ENCODE measurements around the gene ABCD3. TPM values are rescaled to one million over a fixed set of nuclear protein-coding genes. Genes with fewer than 3 reads are reported as not detected.

The ABCD3 gene
- total RNA-seq, 2 donors from 2014 or later: 34.4 to 39.1 TPM

GRCh38 chr1:94539496-94539895 lies 121.3 kb downstream of the ABCD3 start:
- no peak for DNase-seq (ENCODE audit: low spot score)
- intact Hi-C loops (cut with DNase I): no loop called here

DNA sequence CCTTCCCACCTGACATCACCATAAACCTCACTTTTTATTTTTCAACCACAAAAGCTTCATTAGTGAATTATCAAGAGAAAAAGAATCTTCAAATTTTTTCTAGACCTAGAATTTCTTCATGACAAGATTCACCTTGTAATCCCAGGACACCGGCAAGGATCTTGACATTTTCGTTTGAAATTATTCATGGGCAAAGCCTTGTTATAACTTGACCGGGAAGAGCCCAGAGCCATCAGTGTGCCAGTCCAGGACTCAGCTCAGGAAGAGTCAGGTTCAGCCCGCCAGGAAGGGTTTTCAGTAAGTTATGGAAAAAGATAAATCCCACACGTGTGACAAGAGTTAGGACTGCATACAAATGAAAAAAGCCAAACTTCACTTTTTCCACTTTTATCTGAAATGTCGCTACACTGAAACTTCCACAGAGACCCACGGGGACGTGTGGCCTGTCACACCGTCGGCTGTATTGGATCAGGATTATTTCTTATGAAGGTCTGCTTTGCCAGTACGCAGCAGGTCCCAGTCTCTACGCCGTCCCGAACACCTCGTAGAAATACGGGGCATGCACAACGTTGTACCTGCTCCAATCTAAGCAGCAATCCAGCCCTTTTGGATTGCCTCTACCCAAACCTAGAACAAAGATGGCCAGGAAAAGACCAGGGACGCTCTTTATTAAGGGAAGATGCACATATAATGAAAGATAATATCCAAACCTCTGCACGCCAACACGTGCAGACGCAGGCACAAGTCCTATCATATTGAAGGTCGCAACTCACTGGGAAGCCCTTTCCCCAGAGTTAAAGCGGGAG lies 122.5 kb downstream of the ABCD3 start:
- no peak for DNase-seq (ENCODE audit: low spot score)

DNA sequence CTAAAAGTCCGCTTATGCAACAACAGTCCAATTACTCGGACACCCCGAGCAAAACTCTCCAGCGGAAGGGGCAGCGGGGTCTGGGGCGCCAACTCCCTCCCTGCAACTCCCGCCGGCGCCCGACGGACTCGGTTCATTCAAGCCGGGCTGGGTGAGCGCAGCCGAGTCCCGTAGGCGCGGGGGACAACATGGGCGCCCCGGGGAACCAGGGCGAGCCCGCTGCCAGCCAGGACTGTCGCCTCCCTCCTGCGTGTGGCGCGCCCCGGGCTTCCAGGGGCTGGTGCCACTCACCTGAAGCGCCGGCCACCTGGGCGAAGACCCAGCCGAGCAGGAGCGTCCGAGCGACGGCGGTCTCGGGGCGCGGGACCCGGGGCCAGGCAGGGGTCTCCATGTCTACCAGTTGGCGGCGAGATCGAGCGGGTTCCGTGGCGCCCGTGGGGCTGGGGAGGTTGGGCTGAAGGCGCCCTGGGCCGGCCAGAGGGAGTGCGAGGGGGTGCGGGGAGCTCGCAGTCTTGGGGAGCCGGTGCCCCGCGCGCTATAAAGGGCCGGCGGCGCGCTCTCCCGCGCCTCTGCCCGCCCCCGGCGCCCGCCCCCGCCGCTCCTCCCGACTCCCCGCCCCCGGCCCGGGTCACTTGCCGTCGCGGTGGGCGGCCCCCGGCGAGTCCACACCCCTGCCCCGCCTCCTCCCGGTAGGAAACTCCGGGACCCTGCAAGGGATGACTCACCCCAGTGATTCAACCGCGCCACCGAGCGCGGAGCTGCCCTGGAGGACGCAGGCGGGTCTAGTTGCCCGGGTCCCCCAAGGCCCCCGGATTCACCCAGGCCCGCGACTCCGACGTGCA lies 123.3 kb downstream of the ABCD3 start, which contains the start of gene F3:
Gene F3, minus strand, starts transcription at position 514 of the 842 bp plus-strand sequence. Its CDS starts 123 bp downstream, at position 391.
- intact Hi-C loops (cut with DNase I): no loop called here
- DNase-seq (ENCODE audit: low spot score): peak; percentile 97

More for the DNA sequence above, 122.5 kb downstream of the ABCD3 start:
- intact Hi-C loops (cut with DNase I): no loop called here

DNA sequence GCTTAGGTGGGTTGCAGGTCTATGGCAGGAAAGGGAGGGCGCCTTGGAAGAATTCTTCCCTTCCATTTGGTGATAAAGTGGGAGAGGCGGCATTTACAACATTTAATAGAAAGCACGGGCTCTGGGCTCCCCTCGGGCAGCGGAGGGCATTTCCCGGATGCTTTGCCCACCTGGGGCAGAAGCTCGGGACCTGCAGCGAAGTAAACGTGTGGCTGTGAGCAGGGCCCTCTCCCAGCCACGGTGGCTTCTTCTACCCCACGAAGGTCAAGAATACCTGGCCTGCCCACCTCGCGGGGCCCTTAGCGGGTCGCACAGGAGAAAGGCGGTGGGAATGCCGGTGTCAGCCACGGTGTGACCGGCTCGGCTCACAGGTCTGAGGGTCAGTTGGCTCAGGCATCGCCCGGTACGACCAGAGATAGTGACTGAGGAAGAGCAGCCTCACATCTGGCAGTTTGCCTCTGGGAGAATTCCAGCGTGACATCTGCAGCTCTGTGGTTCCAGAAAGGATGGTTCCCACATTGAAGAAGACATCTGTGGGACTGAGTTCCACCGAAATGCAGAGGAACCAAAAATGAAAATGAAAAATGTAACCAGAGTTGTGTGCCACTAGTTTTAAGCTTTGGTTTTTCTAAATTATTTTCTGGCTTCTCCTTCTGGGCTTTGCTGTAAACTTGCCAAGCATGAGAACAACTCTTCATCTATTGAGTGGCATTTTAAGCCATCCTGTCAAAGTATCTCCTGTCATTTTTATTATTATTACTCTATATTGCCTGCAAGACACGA lies 124.1 kb downstream of the ABCD3 start:
- intact Hi-C loops (cut with DNase I): no loop called here
- peak; percentile 83 for DNase-seq (ENCODE audit: low spot score)

DNA sequence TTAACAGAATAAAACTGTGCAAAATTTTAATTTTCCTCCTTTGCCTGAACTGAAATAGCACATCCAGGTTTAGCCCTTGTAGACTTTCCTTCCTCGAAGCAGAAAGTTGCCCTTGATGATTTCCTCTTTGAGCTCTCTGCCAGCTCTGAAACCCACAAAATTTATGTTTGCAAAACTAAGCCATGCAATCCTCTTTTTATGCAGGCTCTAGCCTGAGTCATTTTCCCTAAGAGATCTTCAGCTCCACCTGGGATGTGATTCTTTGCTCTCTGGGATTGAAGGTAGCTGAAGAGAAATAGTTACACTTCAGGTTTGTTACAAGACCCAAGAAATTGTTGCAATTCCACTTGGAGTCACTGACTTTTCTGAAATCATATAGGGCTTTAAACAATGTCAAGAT lies 124.8 kb downstream of the ABCD3 start:
- DNase-seq (ENCODE audit: low spot score): no peak
- intact Hi-C loops (cut with DNase I): no loop called here

DNA sequence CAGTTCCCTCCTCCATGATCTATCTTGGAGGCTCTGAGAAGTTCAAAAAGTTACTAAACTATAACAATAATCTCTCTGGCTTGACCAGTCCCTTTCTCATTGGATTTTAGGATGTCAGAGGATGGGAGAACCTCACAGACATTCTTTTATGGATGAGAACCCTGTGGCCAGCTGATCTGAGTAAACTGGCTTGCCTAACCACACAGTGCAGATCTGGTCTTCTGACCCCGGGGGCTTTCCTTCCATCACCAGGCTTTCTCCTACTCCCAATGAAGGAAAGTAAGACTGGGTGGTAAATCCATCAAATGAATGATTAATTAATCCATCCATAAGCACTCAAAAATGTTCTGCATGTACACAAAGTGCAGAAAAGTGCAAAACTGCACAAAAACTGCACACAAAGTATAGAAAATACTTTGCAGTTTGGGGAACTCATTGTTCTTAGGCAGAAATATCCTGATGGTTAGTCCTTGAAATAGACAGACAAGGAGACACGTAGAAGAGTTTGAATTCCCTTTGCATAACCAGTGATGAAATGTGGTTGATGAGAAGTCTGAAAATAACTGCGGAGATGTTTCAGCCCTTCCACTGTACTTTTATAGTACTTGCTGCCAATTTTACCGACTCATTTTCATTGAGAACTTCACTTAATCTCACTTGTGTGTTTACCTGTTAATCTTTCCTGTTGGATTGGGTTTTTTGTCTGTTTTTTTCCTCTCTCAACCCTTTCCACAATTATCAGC lies 125.9 kb downstream of the ABCD3 start:
- intact Hi-C loops (cut with DNase I): no loop called here
- DNase-seq (ENCODE audit: low spot score): no peak

DNA sequence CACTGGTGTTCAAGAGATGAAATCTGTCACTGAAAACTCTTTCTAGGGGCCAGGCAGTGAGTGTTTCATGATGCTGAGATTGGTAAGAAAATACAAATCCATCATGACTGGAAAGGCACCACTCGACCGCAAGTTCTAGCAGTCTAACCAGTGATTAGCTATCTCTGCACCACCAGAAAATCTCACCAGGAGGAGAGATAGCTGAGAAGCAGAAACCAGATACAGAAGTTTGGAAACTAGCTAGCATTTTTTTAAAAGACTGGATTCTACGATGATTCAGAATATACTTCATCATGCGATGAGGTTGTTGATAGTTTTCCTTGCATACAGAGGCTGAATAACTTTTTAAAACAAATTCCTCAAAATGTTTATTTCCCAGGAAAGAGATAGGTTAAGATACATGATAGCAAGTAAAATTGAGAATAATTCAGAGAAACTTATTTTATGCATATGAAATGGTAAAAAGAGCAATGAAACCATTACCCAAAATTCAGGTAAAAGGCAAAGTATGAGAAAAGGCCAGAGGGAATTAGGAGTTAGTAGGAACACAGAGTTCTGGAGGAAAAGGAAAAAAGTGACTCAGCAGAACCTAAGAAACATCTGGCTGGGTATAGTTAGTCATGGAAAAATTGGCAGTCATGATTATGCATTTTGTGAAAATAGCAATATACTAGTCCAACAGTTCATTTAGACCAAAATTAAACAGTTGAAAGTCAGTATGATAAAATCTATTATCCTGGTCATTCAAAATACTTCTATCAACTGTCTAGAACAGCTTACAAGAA lies 126.7 kb downstream of the ABCD3 start:
- no peak for DNase-seq (ENCODE audit: low spot score)
- intact Hi-C loops (cut with DNase I): no loop called here

DNA sequence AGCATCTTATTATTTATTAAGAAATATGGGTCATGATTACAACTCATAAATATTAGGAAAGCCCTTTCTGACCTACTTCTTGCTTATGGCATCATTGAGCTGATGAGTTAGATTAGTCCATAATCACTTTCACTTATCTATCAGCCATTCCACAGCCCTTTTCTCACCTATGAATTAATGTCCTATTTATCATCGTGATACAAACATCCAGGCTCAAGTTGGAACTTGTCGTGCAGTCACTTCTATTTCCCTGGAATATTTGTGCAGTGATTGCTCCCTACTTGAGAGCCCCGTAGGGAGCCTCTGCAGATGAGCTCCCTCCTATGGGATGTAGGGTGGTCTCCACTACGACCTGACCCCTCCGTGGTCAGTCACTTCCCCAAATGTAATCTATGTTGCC lies 131.5 kb downstream of the ABCD3 start:
- no peak for DNase-seq (ENCODE audit: low spot score)
- intact Hi-C loops (cut with DNase I): no loop called here

GRCh38 chr1:94550396-94550795 lies 132.2 kb downstream of the ABCD3 start:
- DNase-seq (ENCODE audit: low spot score): no peak
- intact Hi-C loops (cut with DNase I): no loop called here

DNA sequence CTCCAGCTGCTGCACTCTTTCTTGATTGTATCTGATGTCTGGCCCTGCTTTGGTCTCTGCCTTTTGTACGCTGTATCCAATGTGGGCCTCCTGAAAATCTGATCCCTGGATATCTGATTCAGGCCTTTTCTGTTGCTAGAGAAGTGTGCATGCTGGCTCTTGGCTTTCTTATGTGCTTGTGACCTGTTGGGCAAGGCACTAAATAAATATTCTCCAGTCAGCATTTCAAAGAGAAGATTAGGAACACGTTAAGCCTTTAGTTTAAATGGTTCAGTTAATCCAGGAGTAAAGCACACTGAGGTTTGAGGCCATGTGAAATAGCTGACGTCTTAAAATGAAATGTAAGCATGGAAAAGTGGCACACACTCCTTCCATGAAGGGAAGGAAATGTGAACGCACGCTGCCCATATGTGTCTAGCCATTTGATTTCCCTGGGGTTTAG lies 132.6 kb downstream of the ABCD3 start:
- no peak for DNase-seq (ENCODE audit: low spot score)
- intact Hi-C loops (cut with DNase I): no loop called here

DNA sequence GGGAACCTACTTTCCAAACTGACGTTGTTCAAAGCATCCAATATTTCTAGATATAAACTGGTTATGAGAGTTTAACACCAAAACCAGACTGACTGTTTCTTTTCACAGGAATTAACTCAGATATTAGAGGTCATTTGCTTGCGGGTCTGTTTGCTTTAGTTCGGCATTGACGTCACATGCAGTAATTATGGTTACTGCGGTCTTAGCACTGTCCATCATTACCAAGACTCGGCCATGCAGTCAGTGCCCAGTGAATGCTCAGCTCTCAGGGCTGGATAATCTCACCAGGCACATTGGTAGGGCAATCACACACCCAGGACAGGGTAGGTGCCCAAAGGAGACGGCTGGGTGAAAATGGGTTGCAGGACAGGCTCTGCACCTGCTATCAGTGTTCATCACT lies 133.3 kb downstream of the ABCD3 start:
- DNase-seq (ENCODE audit: low spot score): no peak
- intact Hi-C loops (cut with DNase I): no loop called here

DNA sequence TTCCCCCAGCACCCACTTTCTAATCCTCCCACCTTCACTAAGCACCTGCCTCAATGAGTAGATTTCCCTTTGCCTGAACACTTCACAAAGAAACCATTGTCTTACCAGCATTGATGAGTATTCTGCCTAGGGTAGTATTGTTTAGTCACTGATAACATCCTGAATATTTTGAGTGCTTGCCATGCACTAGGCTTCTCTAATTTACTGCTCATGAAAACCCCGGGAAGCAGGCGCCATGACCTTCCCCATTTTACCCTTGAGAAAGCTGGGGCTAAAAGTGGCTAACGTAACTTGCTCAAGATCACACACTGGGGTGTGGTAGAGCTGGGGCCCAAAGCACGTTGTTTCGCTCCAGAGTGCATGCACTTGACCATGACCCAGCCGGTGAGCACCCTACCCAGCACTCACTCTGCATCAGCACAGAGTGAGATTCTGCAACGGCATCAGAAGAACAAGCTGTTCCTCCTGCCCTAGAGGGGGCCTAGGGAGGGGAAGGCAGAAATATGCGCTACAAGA lies 133.9 kb downstream of the ABCD3 start:
- no peak for DNase-seq (ENCODE audit: low spot score)
- intact Hi-C loops (cut with DNase I): no loop called here

DNA sequence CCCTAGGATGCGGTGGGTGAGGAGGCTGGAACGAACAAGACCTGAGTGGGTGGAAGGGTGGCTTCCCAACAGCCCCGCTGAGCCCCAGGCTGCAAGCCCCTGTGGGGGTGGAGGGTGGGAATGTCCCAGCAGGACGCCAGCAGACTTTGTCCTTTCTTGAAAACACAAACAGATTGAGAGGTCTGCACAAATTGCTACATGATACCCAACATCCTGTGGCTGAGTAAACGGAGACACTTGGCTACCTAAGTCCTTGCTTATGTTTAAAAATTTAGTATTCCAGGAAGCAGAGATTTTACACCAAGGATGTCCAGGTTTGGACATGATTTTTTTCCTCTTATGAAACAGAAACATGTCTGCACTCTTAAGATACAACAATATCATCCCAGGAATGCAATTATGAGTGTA lies 135.1 kb downstream of the ABCD3 start:
- intact Hi-C loops (cut with DNase I): no loop called here
- no peak for DNase-seq (ENCODE audit: low spot score)

DNA sequence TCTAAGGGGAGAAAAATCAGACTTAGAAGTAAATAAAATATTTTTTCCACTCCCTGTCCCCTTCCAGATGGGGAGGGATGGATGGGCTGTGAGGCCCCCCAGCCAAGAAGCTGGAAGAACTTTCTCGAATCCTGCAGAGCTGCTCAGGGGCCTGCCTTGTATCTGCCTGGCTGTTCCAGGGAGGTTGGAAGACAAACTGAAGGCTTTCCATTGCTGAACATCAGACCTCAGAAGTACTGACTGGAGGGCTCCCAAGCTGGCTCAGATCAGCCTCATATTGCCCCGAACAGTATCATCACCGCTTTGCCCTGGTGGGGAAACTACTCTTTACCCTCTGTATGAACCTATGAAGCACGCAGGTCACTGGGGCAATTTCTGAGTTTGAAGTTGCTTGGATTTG lies 135.7 kb downstream of the ABCD3 start:
- DNase-seq (ENCODE audit: low spot score): no peak
- intact Hi-C loops (cut with DNase I): no loop called here

- intact Hi-C loops (cut with DNase I): no loop called here
- DNase-seq (ENCODE audit: low spot score): no peak
These were observed 136.4 kb downstream of the ABCD3 start for GRCh38 chr1:94554580-94554979.

DNA sequence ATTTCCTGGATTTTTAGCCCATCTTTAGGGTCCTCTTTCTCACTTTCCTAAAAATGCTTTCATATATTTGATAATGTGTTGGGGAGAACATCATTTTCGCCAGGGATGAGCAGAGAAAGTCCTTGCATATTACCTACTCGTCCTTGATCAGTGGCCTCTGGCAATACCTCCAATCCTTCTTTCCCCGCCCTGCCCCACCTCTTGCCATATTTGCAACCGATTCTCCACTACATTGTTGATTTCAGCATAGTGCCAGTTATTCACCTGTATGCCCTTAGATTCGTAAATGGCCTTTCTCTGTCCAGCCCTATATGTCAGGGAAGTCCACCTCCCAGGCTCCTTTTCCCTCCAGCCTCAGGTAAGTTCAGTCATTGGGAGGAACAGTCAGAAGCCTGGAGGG lies 136.9 kb downstream of the ABCD3 start:
- no peak for DNase-seq (ENCODE audit: low spot score)
- intact Hi-C loops (cut with DNase I): no loop called here

GRCh38 chr1:94559921-94560320 lies 141.7 kb downstream of the ABCD3 start:
- DNase-seq (ENCODE audit: low spot score): no peak
- intact Hi-C loops (cut with DNase I): no loop called here

GRCh38 chr1:94560333-94560732 lies 142.1 kb downstream of the ABCD3 start:
- intact Hi-C loops (cut with DNase I): no loop called here
- DNase-seq (ENCODE audit: low spot score): no peak
